GM19193 (cell line): ENCODE results near the gene FEZF1.

Source experiments
- POLR2A ChIP-seq: IDR thresholded peaks from 4 replicates; pipeline ENCODE4 v1.6.1; 2011; ENCODE audit not compliant: insufficient read depth, insufficient read length; ENCODE audit errors: extremely low read depth

FEZF1 gene

DNA sequence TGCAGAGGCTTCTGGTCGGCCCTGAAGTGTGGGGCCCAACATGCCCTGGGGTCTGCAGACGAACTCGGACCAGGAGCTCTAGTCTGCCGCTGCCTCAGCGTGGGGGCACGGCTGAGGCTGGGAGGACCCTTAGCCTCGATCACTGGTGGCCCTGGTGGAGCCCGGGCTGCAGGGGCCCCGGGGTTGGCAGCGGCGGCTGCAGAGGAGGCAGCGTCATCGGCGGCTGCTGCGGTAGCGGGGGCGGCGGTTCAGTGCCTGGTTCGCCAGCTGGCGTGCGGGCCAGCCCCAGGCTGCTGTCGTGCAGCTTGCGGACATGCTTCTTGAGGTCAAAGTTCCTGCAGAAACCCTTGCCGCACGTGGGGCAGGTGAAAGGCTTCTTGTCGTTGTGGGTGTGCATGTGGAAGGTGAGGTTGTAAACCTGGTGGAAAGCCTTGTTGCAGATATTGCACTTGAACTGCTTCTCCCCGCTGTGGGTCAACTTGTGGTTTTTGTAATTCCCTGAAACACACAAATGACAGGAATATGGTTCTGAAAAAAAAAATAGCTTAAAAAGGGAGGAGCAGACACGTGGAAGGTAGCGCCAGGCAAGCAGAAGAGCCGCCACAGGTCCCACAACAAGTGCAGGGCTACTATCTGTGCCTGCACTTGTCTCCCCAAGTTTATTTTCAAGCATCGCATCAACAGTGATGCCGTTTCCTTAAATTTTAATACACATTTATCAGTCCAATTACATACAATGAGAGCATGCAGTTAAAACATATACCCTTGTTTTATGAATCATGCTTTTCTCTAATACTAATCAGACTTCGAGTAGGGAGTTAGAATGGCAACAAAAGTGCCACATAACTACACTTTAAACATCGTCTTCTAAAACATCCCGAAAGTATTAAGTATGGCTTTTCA lies 2.4 kb downstream of the FEZF1 start:
- no peak for TF ChIP-seq POLR2A

DNA sequence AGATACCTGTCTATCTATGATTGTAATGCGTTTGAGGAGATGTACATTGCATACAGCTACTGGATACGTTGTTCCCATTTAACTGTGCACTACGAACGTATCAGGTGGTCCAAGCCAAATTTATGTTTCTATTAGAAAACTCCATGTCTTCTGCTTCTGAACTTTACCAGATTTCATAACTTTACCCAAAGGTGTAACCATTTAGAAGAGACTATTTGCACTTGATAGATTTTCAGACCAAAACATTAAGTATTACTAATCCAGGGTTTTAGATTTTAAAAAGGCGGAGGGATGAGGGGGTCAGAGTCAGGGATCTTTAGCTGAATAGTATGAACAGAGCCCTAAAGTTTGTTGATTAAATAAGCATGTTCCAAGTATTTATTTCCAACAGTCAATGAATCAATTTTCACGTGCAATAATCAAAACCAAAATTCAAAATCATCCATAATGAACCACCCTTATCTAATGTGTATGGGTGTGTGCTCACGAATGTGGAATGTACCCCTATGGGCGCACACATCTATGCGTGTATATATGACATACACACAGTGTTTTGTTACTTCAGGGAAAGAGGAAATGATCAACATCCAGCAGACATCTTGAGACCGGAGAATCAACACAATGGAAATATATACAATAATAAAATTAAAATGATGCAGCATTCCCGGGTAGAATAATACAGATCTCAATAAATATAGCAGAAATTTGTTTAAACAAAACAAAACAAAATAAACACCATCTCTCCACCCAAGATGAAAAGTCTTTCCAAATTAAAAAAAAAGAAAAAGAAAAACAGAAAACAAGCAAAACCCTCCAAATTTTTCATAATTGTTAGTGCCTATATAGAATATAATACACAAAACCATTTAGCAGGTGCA lies 3.4 kb downstream of the FEZF1 start:
- no peak for TF ChIP-seq POLR2A

DNA sequence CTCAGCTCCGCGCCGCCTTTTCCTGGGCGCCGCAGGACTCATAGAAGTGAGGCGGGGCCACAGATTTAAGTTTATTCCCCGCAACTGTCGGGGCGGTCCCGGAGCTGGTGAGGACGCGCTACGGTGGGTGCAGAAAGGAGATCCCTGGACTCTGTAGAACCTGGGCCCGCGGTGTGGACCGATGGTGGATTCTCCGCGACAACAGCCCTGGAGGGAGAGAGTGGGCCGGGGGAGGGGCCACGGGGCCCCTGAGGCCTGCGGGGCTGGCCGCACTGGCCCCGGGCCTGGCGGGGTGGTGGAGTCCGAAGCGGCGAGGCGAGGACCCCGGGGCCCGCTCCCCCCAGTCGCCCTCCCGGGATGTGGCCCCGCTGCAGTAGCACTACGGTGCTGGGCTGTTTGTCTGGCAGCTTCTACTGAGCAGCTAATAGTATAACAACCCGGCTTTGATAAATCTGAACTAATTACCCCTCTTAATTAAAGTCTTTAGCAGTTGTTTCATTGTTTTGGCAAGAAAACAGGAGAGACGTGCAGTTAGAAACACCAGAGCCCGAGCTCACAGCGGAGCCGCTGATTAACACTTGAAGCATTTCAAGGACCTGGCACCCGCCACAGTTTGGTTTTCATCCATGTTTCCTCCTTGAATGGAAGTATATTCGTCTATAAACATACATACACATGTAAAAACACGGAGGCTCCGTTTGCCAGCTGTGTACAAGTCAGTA lies 4.2 kb downstream of the FEZF1 start:
- TF ChIP-seq POLR2A, result no peak

GRCh38 chr7:122299624-122300210 lies 4.8 kb downstream of the FEZF1 start:
- TF ChIP-seq POLR2A, result no peak

DNA sequence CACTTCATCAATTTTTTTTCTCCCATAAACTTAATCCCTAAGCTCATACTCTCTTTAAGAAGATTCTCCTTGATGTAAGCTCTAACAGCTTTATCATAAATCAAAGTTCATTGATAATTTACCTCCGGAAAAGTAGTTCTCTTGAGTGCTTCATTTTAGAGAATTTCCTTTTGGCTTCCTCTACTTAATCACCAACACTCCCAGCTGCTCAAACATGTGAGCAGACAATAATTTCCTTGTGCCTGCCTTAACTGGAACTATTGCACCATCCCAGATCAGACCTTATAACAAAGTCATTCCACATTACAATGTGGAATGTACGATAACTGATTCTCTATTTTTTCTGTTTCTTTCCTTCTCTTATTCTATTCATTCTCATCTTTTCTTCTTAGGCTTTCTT lies 5.9 kb downstream of the FEZF1 start:
- no peak for TF ChIP-seq POLR2A

DNA sequence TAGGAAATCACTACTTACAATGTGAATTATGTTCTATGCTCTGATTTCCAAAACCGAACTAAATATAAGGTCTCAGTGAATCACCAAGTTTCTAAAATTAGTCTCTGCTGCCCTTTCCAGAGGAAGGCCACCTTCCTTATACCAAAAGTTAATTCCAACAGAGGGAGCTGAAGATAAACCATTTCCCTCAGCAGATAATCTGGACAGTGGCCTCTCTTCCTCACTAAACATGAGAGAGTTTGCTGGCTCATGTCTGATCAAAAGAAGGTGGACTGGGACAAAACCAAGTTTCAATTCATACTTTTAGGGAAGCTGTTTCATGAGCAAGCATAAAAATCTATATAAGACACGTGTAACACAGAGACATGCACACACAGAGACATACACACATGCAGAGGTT lies 6.4 kb downstream of the FEZF1 start:
- no peak for TF ChIP-seq POLR2A

DNA sequence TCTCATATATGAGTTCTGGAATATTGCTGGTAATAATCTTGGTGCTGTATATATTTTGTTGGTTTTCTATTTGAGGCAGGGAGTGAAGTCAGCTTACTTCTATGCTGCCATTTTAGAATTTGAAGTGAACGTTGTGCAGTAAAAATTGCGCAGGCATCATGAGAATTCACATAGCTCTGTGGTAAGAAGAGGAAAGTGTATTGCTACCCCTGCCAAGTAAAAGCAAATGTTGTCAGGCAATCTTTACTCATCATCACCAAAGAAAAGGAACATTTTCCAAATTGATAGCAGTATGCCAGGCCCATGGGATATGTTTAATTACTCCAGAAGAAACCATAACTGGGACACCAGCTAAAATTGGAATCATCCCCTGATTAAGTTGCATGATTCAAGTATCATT lies 13.4 kb downstream of the FEZF1 start:
- no peak for TF ChIP-seq POLR2A

GRCh38 chr7:122290476-122290875 lies 14.1 kb downstream of the FEZF1 start:
- no peak for TF ChIP-seq POLR2A

- TF ChIP-seq POLR2A, result no peak
Measured at GRCh38 chr7:122289426-122289825, 15.1 kb downstream of the FEZF1 start.

- TF ChIP-seq POLR2A, result no peak
Measured at GRCh38 chr7:122273117-122273516, 31.4 kb downstream of the FEZF1 start.

DNA sequence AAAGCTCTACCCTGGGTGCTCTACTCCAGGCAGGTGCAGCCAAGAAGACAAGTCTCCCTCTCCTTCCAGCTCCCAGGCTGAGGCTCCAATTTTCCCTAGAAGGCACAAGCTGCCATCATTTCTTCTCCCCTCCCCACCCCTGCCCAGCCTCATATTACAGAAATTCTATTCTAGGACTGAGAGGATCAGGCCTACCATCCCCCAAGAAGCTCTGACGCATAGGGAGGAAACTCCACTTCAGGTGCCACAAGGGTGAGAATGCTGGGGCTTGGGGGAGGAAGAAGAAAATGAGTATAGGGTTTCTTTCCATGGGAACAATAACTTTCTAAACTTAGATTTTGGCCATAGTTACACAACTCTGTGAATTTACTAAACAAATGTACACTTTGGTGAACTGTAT lies 35.3 kb downstream of the FEZF1 start:
- TF ChIP-seq POLR2A, result no peak

DNA sequence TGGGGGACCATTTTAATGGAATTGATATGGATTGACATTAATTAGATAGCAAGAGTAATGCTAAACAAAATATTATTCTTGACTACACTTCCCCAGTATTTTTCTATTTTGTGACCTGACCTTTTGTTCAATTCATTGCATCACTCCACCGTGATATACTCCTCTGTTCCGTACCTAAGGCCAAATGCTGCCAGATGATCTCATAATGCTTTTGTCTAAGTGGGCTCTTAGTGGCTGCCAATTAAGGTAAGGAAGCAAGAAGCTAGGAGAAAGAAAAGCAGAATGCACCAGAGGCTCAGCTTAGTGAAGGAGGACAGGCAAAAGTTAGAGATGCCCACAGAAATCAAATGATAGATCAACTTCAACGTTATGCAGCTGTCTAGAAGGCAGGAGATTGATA lies 36.4 kb downstream of the FEZF1 start:
- no peak for TF ChIP-seq POLR2A

GRCh38 chr7:122262246-122262645 lies 42.3 kb downstream of the FEZF1 start:
- no peak for TF ChIP-seq POLR2A

DNA sequence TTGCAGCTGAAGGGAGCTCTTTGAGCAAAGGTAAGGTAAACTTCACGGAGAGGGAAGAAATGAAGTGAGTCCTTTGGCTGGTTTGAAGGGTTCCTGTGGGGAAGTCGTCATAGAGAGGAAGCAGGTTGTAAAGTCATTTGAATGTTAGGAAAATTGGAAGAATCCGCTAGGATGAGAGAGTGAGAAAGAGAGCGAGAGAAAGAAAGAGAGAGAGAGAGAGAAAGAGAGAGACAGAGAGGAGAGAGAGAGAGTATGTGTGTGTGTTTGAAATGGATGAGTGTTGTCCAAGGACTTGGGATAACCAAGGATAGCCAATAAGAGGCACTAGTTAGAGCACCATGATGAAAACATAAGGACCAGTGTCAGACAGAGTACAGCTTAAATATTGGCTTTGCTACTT lies 43.1 kb downstream of the FEZF1 start:
- no peak for TF ChIP-seq POLR2A

DNA sequence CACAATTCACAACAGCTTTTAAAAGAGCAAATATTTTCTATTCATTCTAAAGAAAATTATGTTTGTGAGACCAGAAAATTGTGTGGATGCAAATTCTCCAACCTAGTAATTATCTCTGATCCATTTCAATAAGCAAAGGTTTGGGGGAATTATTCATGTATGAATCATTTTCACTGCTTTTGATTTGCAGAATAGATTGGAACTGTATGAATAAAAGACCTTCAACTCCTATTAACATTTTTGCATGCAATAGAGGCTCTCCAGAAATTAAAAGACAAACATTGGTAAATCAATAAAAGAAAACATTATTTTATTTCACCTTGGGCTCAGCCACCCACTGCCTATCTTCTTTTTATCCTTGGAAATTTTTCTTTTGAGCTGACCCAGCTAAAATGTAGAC lies 43.5 kb downstream of the FEZF1 start:
- no peak for TF ChIP-seq POLR2A

DNA sequence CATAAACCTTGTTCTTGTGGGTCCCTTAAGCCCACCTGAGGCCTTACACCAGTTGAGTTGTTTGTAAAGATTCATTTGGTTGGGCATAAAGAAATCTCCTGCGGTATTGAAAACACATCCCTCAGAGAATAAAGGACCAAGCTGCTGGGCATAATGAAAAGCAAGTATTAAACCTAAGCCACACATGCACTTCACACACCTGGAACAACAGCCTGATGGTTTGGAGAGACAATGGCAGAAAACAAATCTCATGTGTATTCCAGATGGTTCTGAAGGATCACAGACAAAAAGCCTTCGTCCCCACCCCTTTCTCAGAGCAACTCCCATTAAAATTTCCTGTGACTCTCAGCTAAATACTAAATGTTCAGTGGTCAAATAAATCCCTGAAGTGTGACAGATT lies 44.2 kb downstream of the FEZF1 start:
- no peak for TF ChIP-seq POLR2A

DNA sequence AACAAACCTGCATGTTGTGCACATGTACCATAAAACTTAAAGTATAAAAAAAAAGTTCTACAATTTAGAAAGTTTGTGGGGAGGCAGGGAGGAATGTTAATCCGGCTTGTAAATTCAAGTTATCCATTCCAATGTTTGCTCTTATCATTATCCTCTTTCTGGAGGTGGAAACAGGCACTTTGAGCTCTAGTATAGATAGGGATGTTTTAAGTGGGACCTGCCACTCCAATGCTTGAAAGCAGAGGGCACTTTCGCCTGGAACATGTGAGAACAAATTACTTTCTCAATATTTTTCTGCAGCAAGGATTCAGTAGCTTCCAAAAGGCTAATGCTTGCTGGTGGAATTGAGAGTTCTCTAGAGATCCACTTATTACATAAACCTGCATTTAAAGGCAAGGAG lies 45.6 kb downstream of the FEZF1 start:
- no peak for TF ChIP-seq POLR2A
